Neuronal stem cell (in vitro differentiated cells): ENCODE data around the gene PRPF6.

Experiments
- DNase-seq: peaks from one replicate; pipeline ENCODE4 v3.0.0-alpha.2; 2013; ENCODE audit warnings: low spot score
- H2AFZ ChIP-seq: one replicate; pipeline ENCODE4 v1.6.1; 2013; ENCODE audit warnings: mild to moderate bottlenecking, low read length, inconsistent platforms
- H2AK5ac ChIP-seq: 2 replicates; pipeline ENCODE4 v1.6.1; 2013; ENCODE audit warnings: low read depth, mild to moderate bottlenecking, inconsistent platforms, low read length, moderate library complexity, mixed read lengths
- H2BK120ac ChIP-seq: 2 replicates; pipeline ENCODE4 v1.6.1; 2013; ENCODE audit warnings: low read depth, mild to moderate bottlenecking, inconsistent platforms, low read length, moderate library complexity, mixed read lengths
- H2BK12ac ChIP-seq: one replicate; pipeline ENCODE4 v1.6.1; 2013; ENCODE audit warnings: low read length, inconsistent platforms
- H2BK15ac ChIP-seq: 2 replicates; pipeline ENCODE4 v1.6.1; 2013; ENCODE audit warnings: mild to moderate bottlenecking, low read length, inconsistent platforms, mixed read lengths
- H2BK5ac ChIP-seq: one replicate; pipeline ENCODE4 v1.6.1; 2013; ENCODE audit warnings: inconsistent platforms, mild to moderate bottlenecking, low read length, moderate library complexity
- H3K14ac ChIP-seq: one replicate; pipeline ENCODE4 v1.6.1; 2013; ENCODE audit warnings: low read length, inconsistent platforms
- H3K18ac ChIP-seq: 2 replicates; pipeline ENCODE4 v1.6.1; 2013; ENCODE audit warnings: low read length, inconsistent platforms
- H3K23ac ChIP-seq: 2 replicates; pipeline ENCODE4 v1.6.1; 2013; ENCODE audit warnings: low read depth, mild to moderate bottlenecking, mixed read lengths, low read length, inconsistent platforms; ENCODE audit not compliant: poor library complexity
- H3K27ac ChIP-seq: replicated peaks from 3 replicates; pipeline ENCODE4 v1.5.1; 2013; ENCODE audit warnings: low read length, inconsistent platforms
- H3K27me3 ChIP-seq, 3 experiments: 2 replicates each; pipeline ENCODE4 v1.6.1; 2013; ENCODE audit warnings: low read length in 3 of 3, mild to moderate bottlenecking in 2 of 3, inconsistent platforms in 1 of 3, low read depth in 1 of 3, mixed read lengths in 1 of 3, moderate library complexity in 1 of 3; ENCODE audit not compliant: control insufficient read depth in 3 of 3, insufficient read depth in 3 of 3
- H3K36me3 ChIP-seq, 2 donors: replicated peaks in 1 of 2; 2 replicates each; pipeline ENCODE4 v1.6.1; 2013; ENCODE audit warnings: low read length in 2 of 2; ENCODE audit not compliant: control insufficient read depth in 2 of 2, insufficient read depth in 2 of 2
- H3K4ac ChIP-seq: 2 replicates; pipeline ENCODE4 v1.6.1; 2013; ENCODE audit warnings: inconsistent platforms, mild to moderate bottlenecking, low read length, moderate library complexity
- H3K4me1 ChIP-seq, 2 donors: 1 replicate in 1 of 2; 2 replicates in 1 of 2; pipeline ENCODE4 v1.6.1; 2013; ENCODE audit warnings: low read length in 2 of 2, low read depth in 1 of 2; ENCODE audit not compliant: control insufficient read depth in 2 of 2, insufficient read depth in 1 of 2
- H3K4me2 ChIP-seq: one replicate; pipeline ENCODE4 v1.6.1; 2013; ENCODE audit warnings: mild to moderate bottlenecking, low read length, inconsistent platforms; ENCODE audit not compliant: insufficient read depth, poor library complexity, severe bottlenecking
- H3K4me3 ChIP-seq, 2 donors: 2 replicates each; pipeline ENCODE4 v1.5.1; 2013; ENCODE audit warnings: low read length in 2 of 2, mild to moderate bottlenecking in 2 of 2, inconsistent platforms in 1 of 2, moderate library complexity in 1 of 2
- H3K79me1 ChIP-seq: one replicate; pipeline ENCODE4 v1.6.1; 2013; ENCODE audit warnings: low read depth, mild to moderate bottlenecking, inconsistent platforms, low read length, moderate library complexity
- H3K9ac ChIP-seq: one replicate; pipeline ENCODE4 v1.6.1; 2013; ENCODE audit warnings: mild to moderate bottlenecking, low read depth, low read length, inconsistent platforms; ENCODE audit not compliant: poor library complexity
- H3K9me3 ChIP-seq, 2 donors: replicated peaks in 1 of 2; 2 replicates each; pipeline versions ENCODE3 to v1.6.1; 2013; ENCODE audit warnings: low read length in 2 of 2, mild to moderate bottlenecking in 2 of 2, inconsistent platforms in 1 of 2, low read depth in 1 of 2, mixed read lengths in 1 of 2, moderate library complexity in 1 of 2; ENCODE audit not compliant: control insufficient read depth in 2 of 2, insufficient read depth in 1 of 2
- H4K8ac ChIP-seq: one replicate; pipeline ENCODE4 v1.6.1; 2013; ENCODE audit warnings: low read depth, mild to moderate bottlenecking, inconsistent platforms, low read length, moderate library complexity
- H4K91ac ChIP-seq: one replicate; pipeline ENCODE4 v1.6.1; 2013; ENCODE audit warnings: low read length, low read depth, mild to moderate bottlenecking, inconsistent platforms; ENCODE audit not compliant: poor library complexity
- WGBS, 2 donors: extraction: QIAGEN DNeasy Blood & Tissue Kit; methylation state at CpG; one replicate each; pipeline ENCODE4 v1.1.7; 2013; ENCODE audit warnings: missing lambda C conversion rate in 2 of 2, mixed read lengths in 1 of 2; ENCODE audit not compliant: insufficient read length in 2 of 2, insufficient replicate concordance in 1 of 2; ENCODE audit errors: extremely low coverage in 2 of 2; 5-methylcytosine and 5-hydroxymethylcytosine counted together

Gene PRPF6

GRCh38 chr20:64000906-64001305 is 20.0 kb downstream of the PRPF6 start:
- H4K8ac ChIP-seq: no peak overlapping the region
- peaks cover 0 to 2% of the 10 kb centered on the region in 2 donors for H3K9me3 ChIP-seq
- H2AK5ac ChIP-seq: no peak overlapping the region
- DNase-seq: no peak
- peak overlapping the region in 1 of 2 donors; percentile 25 for H3K4me3 ChIP-seq
- no peaks in the 10 kb centered on the region for H3K4me1 ChIP-seq
- no peak overlapping the region for H4K91ac ChIP-seq
- no peak overlapping the region for H2AFZ ChIP-seq
- H3K27me3 ChIP-seq: no peaks in the 10 kb centered on the region
- H2BK5ac ChIP-seq: no peak overlapping the region
- no peak overlapping the region for H3K14ac ChIP-seq
- no peak overlapping the region for H3K4me2 ChIP-seq
- no peak overlapping the region for H2BK12ac ChIP-seq
- no CpG with 5 or more reads among the region's 12 CpGs for WGBS, 2 donors
- no peak overlapping the region for H2BK120ac ChIP-seq
- H3K4ac ChIP-seq: no peak overlapping the region
- no peak overlapping the region for H3K18ac ChIP-seq
- H3K27ac ChIP-seq: no peak overlapping the region
- H2BK15ac ChIP-seq: no peak overlapping the region
- H3K9ac ChIP-seq: no peak overlapping the region
- H3K79me1 ChIP-seq: no peaks in the 10 kb centered on the region
- H3K23ac ChIP-seq: no peak overlapping the region
- H3K36me3 ChIP-seq: peaks cover 50 to 78% of the 10 kb centered on the region in 2 donors

GRCh38 chr20:64001607-64002011 is 20.7 kb downstream of the PRPF6 start:
- Histone ChIP-seq H3K23ac (no peak overlapping the region), H4K91ac (no peak overlapping the region), H3K14ac (no peak overlapping the region), H2AFZ (no peak overlapping the region), H3K4me2 (no peak overlapping the region), H2BK5ac (no peak overlapping the region), H3K4ac (no peak overlapping the region), H2BK15ac (no peak overlapping the region), H2BK12ac (no peak overlapping the region), H3K9ac (no peak overlapping the region), H3K18ac (no peak overlapping the region), H3K9me3 (peaks cover 0 to 2% of the 10 kb centered on the region in 2 donors), H3K27ac (no peak overlapping the region), H3K79me1 (peaks cover 1% of the 10 kb centered on the region), H3K36me3 (peaks cover 49 to 77% of the 10 kb centered on the region in 2 donors), H3K4me3 (no peak overlapping the region), H3K27me3 (no peaks in the 10 kb centered on the region), H3K4me1 (no peaks in the 10 kb centered on the region), H2BK120ac (no peak overlapping the region), H2AK5ac (no peak overlapping the region), H4K8ac (no peak overlapping the region)
- DNase-seq: no peak
- no CpG with 5 or more reads among the region's 11 CpGs for WGBS, 2 donors

GRCh38 chr20:64003960-64004725 is 23.2 kb downstream of the PRPF6 start:
- H3K4me2 ChIP-seq: no peak overlapping the region
- H2BK12ac ChIP-seq: no peak overlapping the region
- no peak overlapping the region for H2AFZ ChIP-seq
- no peak overlapping the region for H3K27ac ChIP-seq
- DNase-seq: no peak
- H3K4ac ChIP-seq: no peak overlapping the region
- H4K8ac ChIP-seq: no peak overlapping the region
- WGBS, 2 donors: no CpG with 5 or more reads among the region's 7 CpGs
- peaks cover 50 to 83% of the 10 kb centered on the region in 2 donors for H3K36me3 ChIP-seq
- no peak overlapping the region for H3K4me3 ChIP-seq
- H3K79me1 ChIP-seq: peaks cover 2% of the 10 kb centered on the region
- H3K14ac ChIP-seq: no peak overlapping the region
- no peak overlapping the region for H2BK5ac ChIP-seq
- no peak overlapping the region for H2BK15ac ChIP-seq
- no peaks in the 10 kb centered on the region for H3K4me1 ChIP-seq
- no peak overlapping the region for H3K23ac ChIP-seq
- no peak overlapping the region for H3K9ac ChIP-seq
- no peak overlapping the region for H2AK5ac ChIP-seq
- no peaks in the 10 kb centered on the region for H3K27me3 ChIP-seq
- H3K18ac ChIP-seq: no peak overlapping the region
- H2BK120ac ChIP-seq: no peak overlapping the region
- H3K9me3 ChIP-seq: peaks cover 4 to 11% of the 10 kb centered on the region in 2 donors
- H4K91ac ChIP-seq: no peak overlapping the region

GRCh38 chr20:64005394-64005793 is 24.5 kb downstream of the PRPF6 start:
- Histone ChIP-seq H3K27me3 (no peaks in the 10 kb centered on the region), H3K18ac (no peak overlapping the region), H3K4ac (no peak overlapping the region), H3K79me1 (peaks cover 2% of the 10 kb centered on the region), H3K14ac (no peak overlapping the region), H2AK5ac (no peak overlapping the region), H2BK12ac (no peak overlapping the region), H3K36me3 (peaks cover 53 to 83% of the 10 kb centered on the region in 2 donors), H3K27ac (no peak overlapping the region), H2BK5ac (no peak overlapping the region), H3K23ac (no peak overlapping the region), H4K91ac (no peak overlapping the region), H3K9ac (no peak overlapping the region), H2BK120ac (no peak overlapping the region), H3K9me3 (peaks cover 4 to 11% of the 10 kb centered on the region in 2 donors), H3K4me2 (no peak overlapping the region), H2AFZ (no peak overlapping the region), H4K8ac (no peak overlapping the region), H3K4me3 (no peak overlapping the region), H2BK15ac (no peak overlapping the region), H3K4me1 (no peaks in the 10 kb centered on the region)
- no CpG with 5 or more reads among the region's 6 CpGs for WGBS, 2 donors
- DNase-seq: no peak
